ENCODE data around the gene TTC21A. TPM values are rescaled to one million over a fixed set of nuclear protein-coding genes. Genes with fewer than 3 reads are reported as not detected.

Gene TTC21A
- total and polyA plus RNA-seq, 4 donors = 6.1 to 30.4 (median 11.7) TPM

GRCh38 chr3:39173318-39174125, 66.0 kb downstream of the TTC21A start:
- WGBS, 2 donors = 75 to 79% methylated on average over 2 of the region's 2 CpGs
- no peaks in the 10 kb centered on the region for H3K9me3 ChIP-seq (ENCODE audit: control insufficient read depth in 4 of 4, insufficient read depth in 3 of 4, low read length in 3 of 4)
- H3K4me1 ChIP-seq (ENCODE audit: control insufficient read depth in 5 of 5, insufficient read depth in 5 of 5, low read length in 5 of 5) = peaks cover 1 to 21% (median 4%) of the 10 kb centered on the region in 5 donors
- H3K27me3 ChIP-seq (ENCODE audit: control insufficient read depth in 3 of 3, insufficient read depth in 3 of 3, low read length in 2 of 3) = no peaks in the 10 kb centered on the region
- no peaks in the 10 kb centered on the region for H3K36me3 ChIP-seq (ENCODE audit: control insufficient read depth in 4 of 4, insufficient read depth in 4 of 4, low read length in 4 of 4)
- no peak overlapping the region for H3K9ac ChIP-seq (ENCODE audit: insufficient read depth in 1 of 2, low read length in 2 of 2)
- TF ChIP-seq, protein P1, sequence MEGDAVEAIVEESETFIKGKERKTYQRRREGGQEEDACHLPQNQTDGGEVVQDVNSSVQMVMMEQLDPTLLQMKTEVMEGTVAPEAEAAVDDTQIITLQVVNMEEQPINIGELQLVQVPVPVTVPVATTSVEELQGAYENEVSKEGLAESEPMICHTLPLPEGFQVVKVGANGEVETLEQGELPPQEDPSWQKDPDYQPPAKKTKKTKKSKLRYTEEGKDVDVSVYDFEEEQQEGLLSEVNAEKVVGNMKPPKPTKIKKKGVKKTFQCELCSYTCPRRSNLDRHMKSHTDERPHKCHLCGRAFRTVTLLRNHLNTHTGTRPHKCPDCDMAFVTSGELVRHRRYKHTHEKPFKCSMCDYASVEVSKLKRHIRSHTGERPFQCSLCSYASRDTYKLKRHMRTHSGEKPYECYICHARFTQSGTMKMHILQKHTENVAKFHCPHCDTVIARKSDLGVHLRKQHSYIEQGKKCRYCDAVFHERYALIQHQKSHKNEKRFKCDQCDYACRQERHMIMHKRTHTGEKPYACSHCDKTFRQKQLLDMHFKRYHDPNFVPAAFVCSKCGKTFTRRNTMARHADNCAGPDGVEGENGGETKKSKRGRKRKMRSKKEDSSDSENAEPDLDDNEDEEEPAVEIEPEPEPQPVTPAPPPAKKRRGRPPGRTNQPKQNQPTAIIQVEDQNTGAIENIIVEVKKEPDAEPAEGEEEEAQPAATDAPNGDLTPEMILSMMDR (IDR thresholded peaks at IDR 0.05; ENCODE audit: control extremely low read depth, extremely low read depth) = no peak
- no peak for ATAC-seq (ENCODE audit: insufficient read depth, low FRiP score)
- no peak for DNase-seq
- no peak overlapping the region for H3K4me3 ChIP-seq
- no peak overlapping the region for H3K27ac ChIP-seq (ENCODE audit: low read depth in 1 of 2, low read length in 1 of 2)

GRCh38 chr3:39176025-39176714, 68.7 kb downstream of the TTC21A start:
- no peaks in the 10 kb centered on the region for H3K9me3 ChIP-seq (ENCODE audit: control insufficient read depth in 4 of 4, insufficient read depth in 3 of 4, low read length in 3 of 4)

DNA sequence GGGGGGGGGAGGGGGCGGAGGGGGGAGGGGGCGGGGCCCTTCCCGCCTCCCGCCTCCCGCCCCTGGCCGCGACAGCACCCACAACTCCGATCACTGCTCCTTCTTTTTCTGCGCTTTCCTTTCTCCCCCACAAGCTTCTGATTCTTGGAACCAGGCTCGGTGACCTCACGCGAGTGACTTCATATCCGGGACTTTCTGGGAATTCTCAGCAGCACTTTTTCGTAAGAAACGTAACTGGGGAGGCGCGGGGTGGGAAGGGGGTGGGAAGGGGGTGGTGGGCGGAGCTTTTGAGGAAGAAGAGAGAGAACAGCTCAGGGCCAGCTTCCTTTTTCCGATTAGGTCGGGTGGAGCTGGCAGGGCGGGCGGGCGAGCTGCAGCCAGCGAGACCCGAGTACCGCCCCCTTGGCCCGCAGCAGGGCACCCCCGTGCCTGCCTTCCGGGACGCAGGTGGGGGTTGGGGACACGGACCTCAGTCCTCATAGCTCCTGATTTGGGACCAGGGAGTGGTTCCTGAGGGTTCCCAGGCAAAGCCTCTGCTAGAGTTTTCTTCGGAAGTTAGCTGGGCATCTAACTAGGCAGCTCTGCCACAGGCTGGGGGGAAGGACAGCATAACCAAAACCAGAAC, 70.3 kb downstream of the TTC21A start:
- TF ChIP-seq, protein P1 (IDR thresholded peaks at IDR 0.05; ENCODE audit: control extremely low read depth, extremely low read depth) = no peak
- peaks cover 11 to 29% (median 18%) of the 10 kb centered on the region in 5 donors for H3K4me1 ChIP-seq (ENCODE audit: control insufficient read depth in 5 of 5, insufficient read depth in 5 of 5, low read length in 5 of 5)
- peak; percentile 82 for ATAC-seq (ENCODE audit: insufficient read depth, low FRiP score)

More at GRCh38 chr3:39176025-39176714, 68.7 kb downstream of the TTC21A start:
- no peak overlapping the region for H3K4me3 ChIP-seq
- no peaks in the 10 kb centered on the region for H3K36me3 ChIP-seq (ENCODE audit: control insufficient read depth in 4 of 4, insufficient read depth in 4 of 4, low read length in 4 of 4)
- DNase-seq (no peak), ATAC-seq (ENCODE audit: insufficient read depth, low FRiP score) (no peak)
- no peak overlapping the region for H3K9ac ChIP-seq (ENCODE audit: insufficient read depth in 1 of 2, low read length in 2 of 2)
- H3K27me3 ChIP-seq (ENCODE audit: control insufficient read depth in 3 of 3, insufficient read depth in 3 of 3, low read length in 2 of 3) = no peaks in the 10 kb centered on the region
- 90 to 91% methylated on average over 6 of the region's 6 CpGs for WGBS, 2 donors
- peak overlapping the region in 1 of 2 donors; percentile 91 for H3K27ac ChIP-seq (ENCODE audit: low read depth in 1 of 2, low read length in 1 of 2)
- TF ChIP-seq, protein P1 (IDR thresholded peaks at IDR 0.05; ENCODE audit: control extremely low read depth, extremely low read depth) = no peak
- peaks cover 9 to 28% (median 18%) of the 10 kb centered on the region in 5 donors for H3K4me1 ChIP-seq (ENCODE audit: control insufficient read depth in 5 of 5, insufficient read depth in 5 of 5, low read length in 5 of 5)

More for the DNA sequence above, 70.3 kb downstream of the TTC21A start:
- Histone ChIP-seq H3K4me3 (peak overlapping the region; percentile 5), H3K9ac (ENCODE audit: insufficient read depth in 1 of 2, low read length in 2 of 2) (peak overlapping the region; percentile 83 to 94), H3K36me3 (ENCODE audit: control insufficient read depth in 4 of 4, insufficient read depth in 4 of 4, low read length in 4 of 4) (no peaks in the 10 kb centered on the region), H3K27ac (ENCODE audit: low read depth in 1 of 2, low read length in 1 of 2) (peak overlapping the region; percentile 92 to 97), H3K9me3 (ENCODE audit: control insufficient read depth in 4 of 4, insufficient read depth in 3 of 4, low read length in 3 of 4) (no peaks in the 10 kb centered on the region), H3K27me3 (ENCODE audit: control insufficient read depth in 3 of 3, insufficient read depth in 3 of 3, low read length in 2 of 3) (no peaks in the 10 kb centered on the region)
- WGBS, 2 donors = 1% methylated on average over 22 to 30 of the region's 32 CpGs
- DNase-seq = peak; percentile 95 to 98 (median 97)

Data from lung (tissue), 12 donors.